A204.1 (cell line): ENCODE measurements around the gene UGT8.
A peak's percentile ranks its signal among the peaks of the same experiment; 100 is the strongest.
"Not testable (repeated sequence)": the region's sequence is repeated elsewhere in the genome, so short reads cannot be mapped to it uniquely, and the experiment has no call there.

ENCODE experiments used
- FAIRE-seq: peaks from 2 replicates; lab custom pipeline; 2012; peaks lifted over from hg19 to GRCh38; lab: Jason Lieb, UNC

The UGT8 gene

GRCh38 chr4:114598191-114599121 lies at the start of gene UGT8:
Gene UGT8 (plus strand): TSS chr4:114598807. CDS start chr4:114622881, 24,074 bp downstream.
- no peak for FAIRE-seq

GRCh38 chr4:114549638-114550037 lies 49.0 kb upstream of the UGT8 start:
- no peak for FAIRE-seq

GRCh38 chr4:114558446-114559020 lies 40.1 kb upstream of the UGT8 start:
- peak; percentile 56 for FAIRE-seq

GRCh38 chr4:114561590-114561989 lies 37.0 kb upstream of the UGT8 start:
- no peak for FAIRE-seq

- no peak for FAIRE-seq
These were observed 36.3 kb upstream of the UGT8 start for GRCh38 chr4:114562176-114562904.

- no peak for FAIRE-seq
These were observed 34.9 kb upstream of the UGT8 start for GRCh38 chr4:114563536-114564315.

GRCh38 chr4:114577386-114577785 lies 21.2 kb upstream of the UGT8 start:
- no peak for FAIRE-seq

GRCh38 chr4:114582621-114583020 lies 16.0 kb upstream of the UGT8 start:
- FAIRE-seq: no peak

- no peak for FAIRE-seq
These were observed 10.3 kb upstream of the UGT8 start for GRCh38 chr4:114588305-114588704.

GRCh38 chr4:114590360-114590759 lies 8.2 kb upstream of the UGT8 start:
- not testable (repeated sequence) for FAIRE-seq

GRCh38 chr4:114593526-114593925 lies 5.1 kb upstream of the UGT8 start:
- no peak for FAIRE-seq

GRCh38 chr4:114595207-114595606 lies 3.4 kb upstream of the UGT8 start:
- no peak for FAIRE-seq

- no peak for FAIRE-seq
These were observed 2.7 kb upstream of the UGT8 start for GRCh38 chr4:114595921-114596320.

GRCh38 chr4:114597410-114598115 lies 1.0 kb upstream of the UGT8 start:
- FAIRE-seq: no peak

GRCh38 chr4:114599231-114599902 lies 760 bp downstream of the UGT8 start:
- no peak for FAIRE-seq

GRCh38 chr4:114599903-114600552 lies 1.4 kb downstream of the UGT8 start:
- no peak for FAIRE-seq

- no peak for FAIRE-seq
These were observed 2.1 kb downstream of the UGT8 start for GRCh38 chr4:114600672-114601071.

- no peak for FAIRE-seq
These were observed 2.9 kb downstream of the UGT8 start for GRCh38 chr4:114601304-114602052.

GRCh38 chr4:114603497-114603896 lies 4.9 kb downstream of the UGT8 start:
- FAIRE-seq: no peak

GRCh38 chr4:114606245-114606644 lies 7.6 kb downstream of the UGT8 start:
- no peak for FAIRE-seq
